ENCODE results near the gene CRYBA2. TPM values are rescaled to one million over a fixed set of nuclear protein-coding genes. Genes with fewer than 3 reads are reported as not detected.

Gene CRYBA2
- total and polyA plus RNA-seq, 2 of the 8 experiments (the other 6 are each of a cell fraction or from before 2014, with no cell fraction given): not detected

DNA sequence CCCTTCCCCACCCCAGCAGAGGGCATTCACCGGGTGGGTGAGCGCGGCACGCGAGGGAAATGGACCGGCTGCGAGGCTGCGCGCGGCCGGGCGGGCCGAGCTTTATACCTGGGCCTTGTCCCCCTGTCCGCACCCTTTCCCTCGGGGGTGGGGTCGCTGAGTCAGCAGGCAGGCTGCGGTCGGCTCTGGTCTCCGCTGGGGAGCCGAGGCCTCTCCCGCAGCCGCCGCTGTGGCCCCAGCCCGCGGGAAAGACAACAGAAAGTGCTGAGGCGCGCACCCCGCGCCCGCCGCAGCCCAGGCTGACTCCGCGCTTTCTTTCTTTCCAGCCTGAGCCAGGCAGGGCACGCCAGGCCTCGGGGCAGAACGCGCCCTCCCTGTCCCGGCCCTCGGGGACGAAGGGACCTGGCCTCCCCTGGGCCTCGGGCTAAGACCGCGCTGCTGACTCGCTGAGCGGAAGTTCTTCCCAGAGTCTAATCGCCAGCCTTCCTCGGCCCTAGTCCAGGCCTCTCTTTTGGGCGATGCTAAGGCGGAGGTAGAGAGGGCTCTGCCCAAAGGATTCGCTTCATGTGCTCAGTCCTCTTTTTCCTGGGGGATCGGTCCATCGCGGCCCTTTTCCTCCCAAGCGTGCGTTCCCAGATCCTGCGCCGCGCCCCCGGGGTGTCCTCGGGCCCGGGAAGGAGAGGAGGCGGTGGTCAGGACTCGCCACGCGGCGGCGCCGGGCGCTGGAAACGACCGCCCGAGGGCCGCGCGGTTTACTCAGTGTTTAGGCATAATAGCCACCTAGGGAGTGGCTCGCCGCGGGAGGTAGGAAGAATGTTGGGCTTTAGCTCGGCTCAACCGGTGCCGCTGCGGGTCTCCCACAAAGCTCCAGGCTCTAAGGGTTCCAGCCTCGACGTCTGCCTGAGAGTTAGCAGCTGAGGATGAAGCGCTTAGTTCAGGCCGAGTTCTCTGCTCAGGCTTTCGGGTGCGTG, at the start of gene CRYBA2 (continued):
- peak in 1 of 2 experiments; percentile 38; a peak in 1 of 4 replicates for TF ChIP-seq HDAC2 (IDR thresholded peaks at IDR 0.05; ENCODE audit: borderline replicate concordance in 1 of 2, low read depth in 2 of 2, low read length in 2 of 2)
- 0 out of 2 replicates have a peak, but pooled peaks have one; percentile 50 for TF ChIP-seq CBX8 (IDR thresholded peaks at IDR 0.05; ENCODE audit: borderline replicate concordance, low read depth, low read length)
- TF ChIP-seq SUZ12 (IDR thresholded peaks at IDR 0.05; ENCODE audit: low read length): peak; percentile 98
- TF ChIP-seq ATF2 (IDR thresholded peaks at IDR 0.05; ENCODE audit: low read length): no peak
- TF ChIP-seq CHD7 (IDR thresholded peaks at IDR 0.05; ENCODE audit: insufficient replicate concordance, low read length): no peak
